ENCODE results near the gene GSX1. TPM values are rescaled to one million over a fixed set of nuclear protein-coding genes. Genes with fewer than 3 reads are reported as not detected.
"Not testable (repeated sequence)": the region's sequence is repeated elsewhere in the genome, so short reads cannot be mapped to it uniquely, and the experiment has no call there.

GSX1 gene
- not detected for polyA plus RNA-seq (ENCODE audit: insufficient read length)

GRCh38 chr13:27792393-27793218 lies at the start of gene GSX1:
GSX1 (plus strand) TSS chr13:27792483; CDS start chr13:27792691, 208 bp downstream.
- peak; percentile 11 for DNase-seq (ENCODE audit: low read depth)

DNA sequence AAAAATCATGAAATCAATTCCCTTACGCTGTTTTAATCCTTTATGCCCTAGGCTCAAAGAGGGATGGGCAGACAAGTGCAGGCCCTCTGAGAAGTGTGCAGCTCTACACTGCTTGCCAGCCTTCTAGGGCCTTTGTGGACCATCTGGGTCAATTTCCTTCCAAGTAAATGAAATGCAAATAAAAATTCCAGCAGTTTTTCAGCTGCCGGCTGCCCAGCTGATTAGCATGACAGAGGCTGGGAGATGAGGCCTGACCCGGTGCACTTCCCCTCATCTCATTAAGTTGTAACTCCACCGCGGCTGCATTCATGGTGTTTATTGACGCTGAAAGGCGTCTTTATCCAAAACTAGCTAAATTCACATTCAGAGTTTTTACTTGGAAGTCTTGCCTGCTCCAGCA lies 47.5 kb upstream of the GSX1 start:
- DNase-seq (ENCODE audit: low read depth), result no peak

GRCh38 chr13:27745301-27745700 lies 47.0 kb upstream of the GSX1 start:
- DNase-seq (ENCODE audit: low read depth), result no peak

DNA sequence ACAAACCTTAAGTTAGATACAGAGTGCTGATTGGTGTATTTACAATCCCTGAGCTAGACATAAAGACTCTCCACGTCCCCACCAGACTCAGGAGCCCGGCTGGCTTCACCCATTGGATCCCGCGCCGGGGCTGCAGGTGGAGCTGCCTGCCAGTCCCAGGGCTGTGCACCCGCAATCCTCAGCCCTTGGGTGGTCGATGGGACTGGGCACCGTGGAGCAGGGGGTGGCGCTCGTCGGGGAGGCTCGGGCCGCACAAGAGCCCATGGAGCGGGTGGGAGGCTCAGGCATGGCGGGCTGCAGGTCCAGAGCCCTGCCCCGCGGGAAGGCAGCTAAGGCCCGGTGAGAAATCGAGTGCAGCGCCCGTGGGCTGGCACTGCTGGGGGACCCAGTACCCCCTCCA lies 44.1 kb upstream of the GSX1 start:
- DNase-seq (ENCODE audit: low read depth), result not testable (repeated sequence)

DNA sequence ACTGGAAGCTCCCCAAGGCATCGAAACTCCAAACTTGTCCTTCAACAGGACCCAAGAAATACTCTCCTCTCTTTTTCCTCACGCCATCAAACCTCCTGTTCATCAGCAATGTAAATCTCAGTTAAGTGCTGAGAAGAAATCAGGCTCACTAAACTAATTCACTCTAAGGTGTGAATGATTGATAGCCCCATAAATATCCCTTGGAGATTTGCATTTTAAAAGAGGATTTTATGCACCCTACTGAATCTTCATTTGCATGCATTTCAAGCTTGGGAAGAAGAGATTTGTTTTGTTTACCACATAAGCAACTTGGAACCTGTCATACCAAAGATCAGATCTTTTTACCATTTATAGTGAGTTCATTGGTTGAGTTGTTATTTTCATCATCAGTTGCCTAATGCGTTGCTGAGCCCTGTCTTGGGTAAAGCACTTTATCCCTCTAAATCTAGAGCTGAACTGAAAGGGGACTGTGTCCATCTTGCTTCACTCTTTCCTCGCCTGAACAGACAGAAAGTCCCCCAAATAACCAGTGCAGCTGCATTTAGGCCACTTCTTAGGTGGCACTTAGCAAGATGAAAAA lies 40.2 kb upstream of the GSX1 start:
- no peak for DNase-seq (ENCODE audit: low read depth)

GRCh38 chr13:27765650-27766049 lies 26.6 kb upstream of the GSX1 start:
- DNase-seq (ENCODE audit: low read depth), result no peak

DNA sequence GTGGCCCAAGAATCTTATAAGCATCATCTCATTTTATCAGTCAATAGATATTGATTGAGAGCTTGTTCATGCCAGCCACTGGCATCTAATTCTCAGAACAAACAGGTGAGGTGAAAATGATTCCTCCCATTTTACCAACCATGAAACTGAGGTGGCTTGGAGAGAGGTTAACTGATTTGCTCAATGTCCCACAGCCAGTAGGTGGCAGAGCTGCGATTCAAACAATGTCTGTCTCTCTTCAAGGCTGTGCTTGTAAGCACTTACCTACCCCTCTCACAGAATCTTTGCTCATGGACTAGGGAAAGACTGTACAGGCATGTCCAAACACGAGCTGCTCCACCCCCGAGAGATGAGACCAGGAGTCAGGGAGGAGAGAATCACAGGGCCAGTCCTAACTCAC lies 21.5 kb upstream of the GSX1 start:
- no peak for DNase-seq (ENCODE audit: low read depth)

DNA sequence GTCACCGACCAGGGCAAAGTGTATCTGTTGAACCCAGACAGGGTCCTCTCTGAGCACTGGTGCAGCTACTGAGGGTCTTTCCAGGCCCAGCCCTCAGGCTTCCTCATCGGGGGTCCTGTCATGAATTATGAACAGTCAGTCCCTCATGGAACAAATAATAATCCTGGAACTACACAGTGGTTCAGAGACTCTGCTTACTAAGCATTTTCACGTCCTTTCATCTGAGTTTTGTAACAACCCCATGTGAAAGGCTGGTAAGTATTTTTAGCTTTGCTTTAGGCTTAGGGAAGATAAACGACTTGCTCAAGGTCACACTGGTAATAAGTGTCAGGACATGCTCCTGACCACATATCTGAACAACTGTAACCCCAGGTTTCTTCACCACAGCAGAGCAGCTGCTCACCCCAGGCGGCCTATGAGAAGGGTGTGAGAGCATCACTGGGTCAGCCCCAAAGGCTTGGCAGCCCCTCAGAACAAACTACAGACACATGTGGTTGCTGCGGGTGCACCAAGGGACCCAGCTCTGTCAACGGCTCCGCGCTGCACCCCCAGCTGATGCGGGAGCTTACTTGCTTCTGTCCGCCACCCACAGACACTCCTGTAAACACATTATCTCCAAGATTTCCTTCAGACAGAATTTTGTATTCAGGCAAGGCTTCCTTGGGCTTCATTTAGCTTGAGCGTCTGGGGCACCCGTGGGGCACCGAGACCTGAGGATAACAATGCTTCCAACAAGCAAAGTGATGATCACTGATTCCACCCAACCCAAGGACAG lies 19.4 kb upstream of the GSX1 start:
- DNase-seq (ENCODE audit: low read depth), result no peak

DNA sequence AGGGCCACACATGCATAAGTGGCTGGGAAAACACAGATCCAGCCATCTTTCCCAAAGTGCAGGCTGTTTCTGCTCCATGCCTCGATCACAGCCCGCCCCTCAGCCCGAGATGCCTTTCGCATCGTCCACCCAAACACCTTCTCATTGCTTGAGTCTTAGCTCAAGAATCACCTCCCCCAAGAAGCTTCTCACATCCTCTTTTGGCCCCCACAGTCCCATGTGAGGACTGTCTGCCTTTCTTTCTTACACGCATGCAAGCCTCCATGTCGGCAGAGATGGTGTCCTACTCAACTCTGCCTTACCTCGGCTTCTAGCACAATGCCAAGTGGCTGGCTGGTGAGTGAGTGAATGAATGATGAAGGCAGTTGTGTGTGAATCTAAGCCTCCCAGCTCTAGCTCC lies 18.1 kb upstream of the GSX1 start:
- no peak for DNase-seq (ENCODE audit: low read depth)

DNA sequence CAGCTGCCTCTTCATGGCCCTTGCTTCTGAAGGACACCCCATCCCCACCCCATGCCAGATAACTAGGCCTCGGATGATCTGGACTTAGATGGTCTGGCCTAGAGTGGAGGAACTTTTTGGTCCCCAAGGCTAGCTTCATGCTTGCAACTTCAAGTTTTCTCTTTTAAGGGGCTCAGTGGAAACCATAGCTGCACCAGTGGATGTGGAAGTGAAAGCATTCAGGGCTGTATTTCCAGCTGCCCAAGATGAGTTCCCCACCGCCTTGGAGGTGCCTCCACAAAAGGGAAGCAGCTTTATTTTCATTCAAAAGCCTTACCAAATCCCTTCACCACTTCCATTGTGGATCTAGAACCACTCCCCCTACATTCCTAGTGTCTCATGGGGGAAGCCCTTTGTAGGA lies 17.6 kb upstream of the GSX1 start:
- no peak for DNase-seq (ENCODE audit: low read depth)

DNA sequence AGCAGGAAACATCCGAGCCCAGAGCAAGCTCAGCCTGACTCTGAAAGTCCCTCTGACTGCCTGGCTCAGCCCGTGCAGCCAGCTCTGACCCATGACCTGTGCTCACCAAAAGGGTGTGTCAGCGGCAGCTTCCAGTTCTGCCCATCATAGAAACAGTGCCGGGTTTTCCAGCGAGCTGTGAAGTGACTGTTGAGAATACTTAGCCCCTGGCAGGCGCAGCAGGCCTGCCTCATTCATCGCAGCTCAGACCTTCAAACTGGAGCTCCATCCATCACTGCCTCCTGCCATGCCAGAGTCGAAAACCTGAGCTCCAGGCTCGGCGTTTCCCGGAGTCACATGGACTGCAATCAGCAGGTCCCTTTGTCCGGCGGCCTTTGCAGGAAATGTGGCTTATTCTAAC lies 16.3 kb upstream of the GSX1 start:
- no peak for DNase-seq (ENCODE audit: low read depth)

- DNase-seq (ENCODE audit: low read depth), result no peak
Measured at GRCh38 chr13:27782151-27782550, 10.1 kb upstream of the GSX1 start.

DNA sequence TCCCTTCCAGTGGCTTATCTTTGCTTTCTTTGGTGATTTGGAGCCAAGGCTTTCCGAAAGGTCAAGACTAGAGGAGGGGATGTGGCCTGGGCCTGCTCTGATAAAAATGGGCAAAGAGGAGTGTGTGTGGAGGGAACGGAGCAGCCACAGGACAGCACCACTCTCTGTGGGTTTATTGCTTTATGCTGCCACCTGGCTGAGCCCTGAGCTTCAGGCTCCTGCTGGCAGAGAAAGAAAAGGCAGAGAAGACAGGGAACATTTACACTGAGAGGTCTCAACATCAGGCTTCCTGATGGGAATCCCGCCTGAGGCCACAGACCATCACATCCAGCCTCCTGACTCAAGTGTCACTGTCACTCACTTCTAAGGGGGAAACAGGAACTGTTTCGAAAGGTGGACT lies 9.2 kb upstream of the GSX1 start:
- no peak for DNase-seq (ENCODE audit: low read depth)

DNA sequence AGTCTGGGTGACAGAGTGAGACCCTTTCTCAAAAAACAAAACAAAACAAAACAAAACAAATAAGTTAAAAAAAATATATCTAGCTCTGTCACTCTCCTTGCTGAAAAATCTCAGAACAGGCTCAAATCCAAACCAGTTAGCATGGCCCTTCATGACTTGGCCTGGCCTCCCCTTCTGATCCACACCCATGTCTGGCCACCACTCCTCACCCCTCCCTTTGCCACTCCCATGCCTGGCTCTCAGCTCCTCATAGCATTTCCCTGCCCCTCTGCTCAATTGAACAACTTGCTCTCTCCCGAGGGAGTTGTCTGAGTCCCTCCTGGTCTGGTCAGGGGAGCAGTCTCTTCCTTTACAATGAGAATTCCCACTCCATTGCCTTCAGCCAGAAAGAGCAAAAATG lies 4.0 kb upstream of the GSX1 start:
- no peak for DNase-seq (ENCODE audit: low read depth)

DNA sequence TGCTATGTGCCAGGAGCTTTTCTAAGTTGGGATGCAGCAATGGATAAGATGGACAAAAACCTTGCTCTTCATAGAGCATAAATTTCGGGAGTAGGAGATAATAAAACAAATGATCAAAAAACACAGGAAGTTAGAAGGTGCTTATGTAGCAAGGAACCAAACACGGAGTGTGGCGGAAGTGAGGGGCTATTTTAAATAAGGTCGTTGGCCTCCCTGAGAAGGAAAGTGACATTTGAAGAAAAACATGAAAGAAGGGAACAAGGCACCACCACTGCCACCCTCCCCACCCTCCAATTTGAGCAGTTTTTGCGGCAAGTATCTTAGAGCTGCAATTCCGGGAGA lies 3.2 kb upstream of the GSX1 start:
- DNase-seq (ENCODE audit: low read depth), result no peak

GRCh38 chr13:27789495-27790303 lies 2.6 kb upstream of the GSX1 start:
- DNase-seq (ENCODE audit: low read depth), result no peak

DNA sequence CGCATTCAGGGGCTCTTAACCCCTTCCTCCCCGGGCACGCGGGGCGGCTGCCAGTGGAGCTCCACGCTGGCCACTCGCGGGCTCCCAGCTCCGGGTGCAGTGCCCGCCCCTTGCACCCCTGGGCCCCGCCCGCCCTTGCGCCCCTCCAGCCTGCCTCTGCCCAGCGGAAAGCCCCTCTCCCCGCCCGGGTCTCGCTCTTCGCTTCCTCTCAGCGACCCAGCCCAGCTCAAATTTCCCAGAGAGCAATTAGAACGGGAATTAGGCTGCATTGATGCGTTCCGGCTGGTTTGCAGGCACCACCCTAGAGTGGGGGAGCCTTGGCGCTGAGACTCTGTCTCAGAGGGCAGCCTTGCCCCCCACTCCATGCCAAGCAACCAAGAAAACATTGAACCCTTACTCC lies 1.8 kb upstream of the GSX1 start:
- DNase-seq (ENCODE audit: low read depth), result no peak

DNA sequence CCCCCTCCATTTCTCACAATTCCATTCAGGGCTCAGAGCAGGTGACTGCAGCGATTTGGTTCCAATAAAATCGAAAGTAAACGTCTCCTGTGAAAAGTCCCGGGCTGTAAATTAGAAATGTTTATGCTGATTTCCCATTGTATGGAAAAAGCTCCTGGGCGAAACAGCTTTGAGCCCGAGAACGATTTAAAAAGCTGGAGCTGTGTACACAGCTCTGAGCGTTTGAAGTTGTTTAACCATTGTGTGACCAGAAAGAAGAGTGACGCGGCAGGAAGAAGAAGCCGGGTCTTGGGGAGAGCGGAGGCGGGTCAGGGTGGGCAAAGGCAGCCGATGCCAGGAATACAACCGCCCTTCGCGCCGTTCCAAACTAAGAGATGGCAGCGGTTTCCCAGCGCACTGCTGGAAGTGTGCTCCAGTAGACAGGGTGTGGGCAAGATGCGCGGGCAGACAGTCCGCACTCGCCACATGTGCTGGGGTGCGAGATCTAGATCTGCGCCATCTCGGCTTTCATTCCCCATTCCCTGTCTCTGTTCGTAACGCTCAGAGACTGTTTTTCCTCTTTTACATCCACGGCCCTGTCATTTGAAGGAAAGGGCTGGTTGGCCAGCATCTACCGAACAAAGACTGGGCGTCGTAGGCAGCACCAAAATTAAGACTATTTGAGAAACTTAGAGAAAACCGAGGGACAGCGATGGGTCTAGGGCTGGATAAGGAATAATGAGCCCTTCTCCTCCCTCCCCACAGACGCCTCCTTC lies 960 bp upstream of the GSX1 start:
- DNase-seq (ENCODE audit: low read depth), result no peak

GRCh38 chr13:27791901-27792392 lies 336 bp upstream of the GSX1 start:
- no peak for DNase-seq (ENCODE audit: low read depth)

DNA sequence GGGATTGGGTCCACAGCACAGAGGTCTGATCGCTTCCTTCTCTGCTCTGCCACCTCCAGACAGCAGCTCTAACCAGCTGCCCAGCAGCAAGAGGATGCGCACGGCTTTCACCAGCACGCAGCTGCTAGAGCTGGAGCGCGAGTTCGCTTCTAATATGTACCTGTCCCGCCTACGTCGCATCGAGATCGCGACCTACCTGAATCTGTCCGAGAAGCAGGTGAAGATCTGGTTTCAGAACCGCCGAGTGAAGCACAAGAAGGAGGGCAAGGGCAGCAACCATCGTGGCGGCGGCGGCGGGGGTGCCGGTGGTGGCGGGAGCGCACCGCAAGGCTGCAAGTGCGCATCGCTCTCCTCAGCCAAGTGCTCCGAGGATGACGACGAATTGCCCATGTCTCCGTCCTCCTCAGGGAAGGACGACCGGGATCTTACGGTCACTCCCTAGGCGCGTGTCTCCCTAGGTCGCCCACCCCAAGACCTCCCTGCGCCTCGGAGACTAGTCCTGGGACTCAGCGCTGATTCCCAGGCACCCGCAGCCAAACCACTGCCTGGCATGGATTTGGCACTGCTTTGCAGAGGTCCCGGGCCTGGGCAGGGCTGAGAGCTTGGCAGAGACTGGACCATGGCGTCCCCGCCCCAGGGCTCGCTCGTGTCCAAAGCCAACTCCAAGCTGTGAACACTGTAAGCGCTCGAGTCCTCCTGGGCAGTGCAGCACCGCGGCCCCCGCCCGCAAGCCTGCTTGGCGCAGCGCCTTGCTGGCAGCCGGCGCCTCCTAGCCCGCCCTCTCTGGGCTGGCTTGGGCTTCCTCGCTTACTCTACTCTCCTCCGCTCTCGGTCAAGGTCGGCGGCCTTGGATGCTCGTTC lies 1.5 kb downstream of the GSX1 start:
- no peak for DNase-seq (ENCODE audit: low read depth)

Data from forelimb muscle (tissue), 1 donor.